ENCODE measurements around the gene C3AR1. TPM values are rescaled to one million over a fixed set of nuclear protein-coding genes. Genes with fewer than 3 reads are reported as not detected.

C3AR1 gene
- total RNA-seq, 1 experiment from 2014 or later, result not detected

DNA sequence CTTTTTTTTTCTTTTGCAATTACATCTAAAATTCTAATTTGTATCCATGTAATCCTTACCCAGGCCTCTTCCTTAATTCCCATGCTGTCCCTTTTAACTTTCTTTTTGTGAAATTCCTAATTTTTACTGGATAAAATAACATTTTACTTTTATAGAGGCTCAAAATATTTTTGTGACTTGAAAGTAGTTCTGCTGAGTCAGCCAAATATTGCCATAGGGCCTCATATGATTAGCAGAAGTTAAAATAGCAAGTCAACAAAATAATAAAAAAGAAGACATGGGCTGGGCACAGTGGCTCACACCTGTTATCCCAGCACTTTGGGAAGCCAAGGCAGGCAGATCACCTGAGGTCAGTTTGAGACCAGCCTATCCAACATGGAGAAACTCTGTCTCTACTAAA, 2.0 kb downstream of the C3AR1 start:
- H3K27me3 ChIP-seq (ENCODE audit: control insufficient read depth, insufficient read depth, low read length), result no peaks in the 10 kb centered on the region
- BruUV-seq (replicated peaks), result no TSS peak
- H3K4me3 ChIP-seq (ENCODE audit: low read depth in 2 of 2, low read length in 2 of 2), result no peak overlapping the region
- ChIA-PET POLR2A (no interaction called here), CTCF (no interaction called here)
- no peak overlapping the region for H3K27ac ChIP-seq (ENCODE audit: low read length)
- H3K4me1 ChIP-seq (ENCODE audit: control insufficient read depth, insufficient read depth, low read length), result no peaks in the 10 kb centered on the region
- DNase-seq (ENCODE audit: low read depth, low spot score) (no peak), ATAC-seq (no peak)
- TF ChIP-seq POLR2AphosphoS5 (IDR thresholded peaks at IDR 0.05; ENCODE audit: low read depth, low read length) (no peak), SIN3A (IDR thresholded peaks at IDR 0.05; ENCODE audit: borderline replicate concordance, insufficient read depth, low read depth, low read length) (no peak)
- intact Hi-C loops (cut with micrococcal nuclease; ENCODE audit: unreplicated experiment), result no loop called here
- H3K9me3 ChIP-seq (ENCODE audit: control insufficient read depth, insufficient read depth, low read depth, low read length), result no peaks in the 10 kb centered on the region
- in situ Hi-C loops (cut with HindIII; ENCODE audit: low pct_unique_long_range_greater_than_20kb, low sequenced_read_pairs), result no loop called here
- H3K36me3 ChIP-seq (ENCODE audit: control insufficient read depth, insufficient read depth, low read length), result no peaks in the 10 kb centered on the region

DNA sequence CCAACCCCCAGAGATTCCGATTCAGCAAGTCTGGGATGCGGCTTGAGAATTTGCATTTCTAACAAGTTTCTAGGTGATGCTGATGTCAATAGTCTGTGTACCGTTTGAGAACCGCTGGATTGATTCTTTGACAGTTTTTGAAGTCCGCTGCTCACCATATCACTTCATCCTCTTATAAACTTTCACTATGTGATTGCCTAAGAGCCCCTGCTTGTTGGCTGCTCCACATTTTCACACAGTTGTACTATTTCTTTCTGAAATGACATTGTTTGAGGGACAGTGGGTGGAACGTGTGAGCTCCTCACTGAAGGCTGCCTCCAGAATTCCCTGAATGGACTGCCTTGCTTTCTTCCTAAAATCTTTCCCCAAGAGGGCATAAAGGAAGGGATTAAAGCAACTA, 7.7 kb downstream of the C3AR1 start:
- no TSS peak for BruUV-seq (replicated peaks)
- Histone ChIP-seq H3K36me3 (ENCODE audit: control insufficient read depth, insufficient read depth, low read length) (no peaks in the 10 kb centered on the region), H3K9me3 (ENCODE audit: control insufficient read depth, insufficient read depth, low read depth, low read length) (no peaks in the 10 kb centered on the region), H3K4me1 (ENCODE audit: control insufficient read depth, insufficient read depth, low read length) (no peaks in the 10 kb centered on the region), H3K27me3 (ENCODE audit: control insufficient read depth, insufficient read depth, low read length) (no peaks in the 10 kb centered on the region), H3K4me3 (ENCODE audit: low read depth in 2 of 2, low read length in 2 of 2) (no peak overlapping the region), H3K27ac (ENCODE audit: low read length) (no peak overlapping the region)
- in situ Hi-C loops (cut with HindIII; ENCODE audit: low pct_unique_long_range_greater_than_20kb, low sequenced_read_pairs) (no loop called here), intact Hi-C loops (cut with micrococcal nuclease; ENCODE audit: unreplicated experiment) (no loop called here)
- ChIA-PET POLR2A (no interaction called here), CTCF (no interaction called here)
- TF ChIP-seq, protein P1, sequence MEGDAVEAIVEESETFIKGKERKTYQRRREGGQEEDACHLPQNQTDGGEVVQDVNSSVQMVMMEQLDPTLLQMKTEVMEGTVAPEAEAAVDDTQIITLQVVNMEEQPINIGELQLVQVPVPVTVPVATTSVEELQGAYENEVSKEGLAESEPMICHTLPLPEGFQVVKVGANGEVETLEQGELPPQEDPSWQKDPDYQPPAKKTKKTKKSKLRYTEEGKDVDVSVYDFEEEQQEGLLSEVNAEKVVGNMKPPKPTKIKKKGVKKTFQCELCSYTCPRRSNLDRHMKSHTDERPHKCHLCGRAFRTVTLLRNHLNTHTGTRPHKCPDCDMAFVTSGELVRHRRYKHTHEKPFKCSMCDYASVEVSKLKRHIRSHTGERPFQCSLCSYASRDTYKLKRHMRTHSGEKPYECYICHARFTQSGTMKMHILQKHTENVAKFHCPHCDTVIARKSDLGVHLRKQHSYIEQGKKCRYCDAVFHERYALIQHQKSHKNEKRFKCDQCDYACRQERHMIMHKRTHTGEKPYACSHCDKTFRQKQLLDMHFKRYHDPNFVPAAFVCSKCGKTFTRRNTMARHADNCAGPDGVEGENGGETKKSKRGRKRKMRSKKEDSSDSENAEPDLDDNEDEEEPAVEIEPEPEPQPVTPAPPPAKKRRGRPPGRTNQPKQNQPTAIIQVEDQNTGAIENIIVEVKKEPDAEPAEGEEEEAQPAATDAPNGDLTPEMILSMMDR (IDR thresholded peaks at IDR 0.05), result no peak
- TF ChIP-seq, protein P2, sequence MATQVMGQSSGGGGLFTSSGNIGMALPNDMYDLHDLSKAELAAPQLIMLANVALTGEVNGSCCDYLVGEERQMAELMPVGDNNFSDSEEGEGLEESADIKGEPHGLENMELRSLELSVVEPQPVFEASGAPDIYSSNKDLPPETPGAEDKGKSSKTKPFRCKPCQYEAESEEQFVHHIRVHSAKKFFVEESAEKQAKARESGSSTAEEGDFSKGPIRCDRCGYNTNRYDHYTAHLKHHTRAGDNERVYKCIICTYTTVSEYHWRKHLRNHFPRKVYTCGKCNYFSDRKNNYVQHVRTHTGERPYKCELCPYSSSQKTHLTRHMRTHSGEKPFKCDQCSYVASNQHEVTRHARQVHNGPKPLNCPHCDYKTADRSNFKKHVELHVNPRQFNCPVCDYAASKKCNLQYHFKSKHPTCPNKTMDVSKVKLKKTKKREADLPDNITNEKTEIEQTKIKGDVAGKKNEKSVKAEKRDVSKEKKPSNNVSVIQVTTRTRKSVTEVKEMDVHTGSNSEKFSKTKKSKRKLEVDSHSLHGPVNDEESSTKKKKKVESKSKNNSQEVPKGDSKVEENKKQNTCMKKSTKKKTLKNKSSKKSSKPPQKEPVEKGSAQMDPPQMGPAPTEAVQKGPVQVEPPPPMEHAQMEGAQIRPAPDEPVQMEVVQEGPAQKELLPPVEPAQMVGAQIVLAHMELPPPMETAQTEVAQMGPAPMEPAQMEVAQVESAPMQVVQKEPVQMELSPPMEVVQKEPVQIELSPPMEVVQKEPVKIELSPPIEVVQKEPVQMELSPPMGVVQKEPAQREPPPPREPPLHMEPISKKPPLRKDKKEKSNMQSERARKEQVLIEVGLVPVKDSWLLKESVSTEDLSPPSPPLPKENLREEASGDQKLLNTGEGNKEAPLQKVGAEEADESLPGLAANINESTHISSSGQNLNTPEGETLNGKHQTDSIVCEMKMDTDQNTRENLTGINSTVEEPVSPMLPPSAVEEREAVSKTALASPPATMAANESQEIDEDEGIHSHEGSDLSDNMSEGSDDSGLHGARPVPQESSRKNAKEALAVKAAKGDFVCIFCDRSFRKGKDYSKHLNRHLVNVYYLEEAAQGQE (IDR thresholded peaks at IDR 0.05; ENCODE audit: insufficient read depth in 1 of 2, low read depth in 2 of 2, low read length in 1 of 2), result no peak
- no peak for TF ChIP-seq SIN3A (IDR thresholded peaks at IDR 0.05; ENCODE audit: borderline replicate concordance, insufficient read depth, low read depth, low read length)
- no peak for TF ChIP-seq POLR2AphosphoS5 (IDR thresholded peaks at IDR 0.05; ENCODE audit: low read depth, low read length)
- no peak for TF ChIP-seq TCF7L2 (IDR thresholded peaks at IDR 0.05; ENCODE audit: low read depth, low read length)
- ATAC-seq (no peak), DNase-seq (ENCODE audit: low read depth, low spot score) (no peak)

DNA sequence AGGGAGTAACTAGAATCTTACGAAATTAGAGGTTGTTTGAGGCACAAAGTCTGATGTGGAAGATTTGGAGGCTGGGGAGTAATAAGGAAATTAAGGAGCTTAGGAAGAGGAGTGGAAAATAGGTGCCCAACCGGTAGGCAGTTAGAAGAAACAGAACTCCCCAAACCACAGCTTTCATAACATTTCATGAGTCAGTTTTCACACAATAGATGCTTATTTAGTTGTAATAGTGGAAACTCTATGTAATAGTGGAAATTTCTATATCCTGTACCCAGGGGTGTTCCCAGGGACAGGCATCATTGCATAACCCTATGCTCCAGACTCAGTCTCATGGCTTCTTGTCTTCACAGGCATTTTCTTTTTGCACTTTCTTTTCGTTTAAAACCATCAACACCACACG, 8.3 kb downstream of the C3AR1 start:
- Histone ChIP-seq H3K36me3 (ENCODE audit: control insufficient read depth, insufficient read depth, low read length) (no peaks in the 10 kb centered on the region), H3K9me3 (ENCODE audit: control insufficient read depth, insufficient read depth, low read depth, low read length) (no peaks in the 10 kb centered on the region), H3K4me3 (ENCODE audit: low read depth in 2 of 2, low read length in 2 of 2) (no peak overlapping the region), H3K4me1 (ENCODE audit: control insufficient read depth, insufficient read depth, low read length) (no peaks in the 10 kb centered on the region), H3K27ac (ENCODE audit: low read length) (no peak overlapping the region), H3K27me3 (ENCODE audit: control insufficient read depth, insufficient read depth, low read length) (no peaks in the 10 kb centered on the region)
- intact Hi-C loops (cut with micrococcal nuclease; ENCODE audit: unreplicated experiment), result no loop called here
- in situ Hi-C loops (cut with HindIII; ENCODE audit: low pct_unique_long_range_greater_than_20kb, low sequenced_read_pairs), result no loop called here
- ChIA-PET CTCF (no interaction called here), POLR2A (no interaction called here)
- TF ChIP-seq, protein P1 (IDR thresholded peaks at IDR 0.05), result no peak
- TF ChIP-seq TCF7L2 (IDR thresholded peaks at IDR 0.05; ENCODE audit: low read depth, low read length) (no peak), POLR2AphosphoS5 (IDR thresholded peaks at IDR 0.05; ENCODE audit: low read depth, low read length) (no peak), SIN3A (IDR thresholded peaks at IDR 0.05; ENCODE audit: borderline replicate concordance, insufficient read depth, low read depth, low read length) (no peak)
- TF ChIP-seq, protein P2 (IDR thresholded peaks at IDR 0.05; ENCODE audit: insufficient read depth in 1 of 2, low read depth in 2 of 2, low read length in 1 of 2), result no peak
- no TSS peak for BruUV-seq (replicated peaks)
- no peak for ATAC-seq
- no peak for DNase-seq (ENCODE audit: low read depth, low spot score)
